Stimulated activated effector memory CD8-positive, alpha-beta T cell treated with anti-CD3 and anti-CD28 coated beads, Interleukin-12 subunit alpha, Interleukin-12 subunit beta, amount 100 ng/mL, for 72 hours (primary cell): ENCODE measurements around the gene PDAP1.

ENCODE experiments used
- ATAC-seq: fragments of 150-1000 bp; cut with Tn5 transposase; 2 replicates; pipeline ENCODE4 v1.10.0; 2021
- DNase-seq, 2 donors: peaks; one replicate each; pipeline ENCODE4 v3.0.0; 2021 to 2022; ENCODE audit warnings: low spot score in 2 of 2
- H3K27ac Mint-ChIP-seq: one replicate; pipeline ENCODE4 v1.8.0; 2022; ENCODE audit warnings: mild to moderate bottlenecking, mixed read lengths
- H3K36me3 Mint-ChIP-seq: one replicate; pipeline ENCODE4 v1.8.0; 2022; ENCODE audit warnings: mild to moderate bottlenecking, mixed read lengths
- H3K4me1 Mint-ChIP-seq: one replicate; pipeline ENCODE4 v1.8.0; 2022; ENCODE audit warnings: mixed read lengths
- H3K4me3 Mint-ChIP-seq: one replicate; pipeline ENCODE4 v1.8.0; 2022; ENCODE audit warnings: mild to moderate bottlenecking, mixed read lengths
- H3K9me3 Mint-ChIP-seq: one replicate; pipeline ENCODE4 v1.8.0; 2022; ENCODE audit warnings: mixed read lengths

Gene PDAP1

DNA sequence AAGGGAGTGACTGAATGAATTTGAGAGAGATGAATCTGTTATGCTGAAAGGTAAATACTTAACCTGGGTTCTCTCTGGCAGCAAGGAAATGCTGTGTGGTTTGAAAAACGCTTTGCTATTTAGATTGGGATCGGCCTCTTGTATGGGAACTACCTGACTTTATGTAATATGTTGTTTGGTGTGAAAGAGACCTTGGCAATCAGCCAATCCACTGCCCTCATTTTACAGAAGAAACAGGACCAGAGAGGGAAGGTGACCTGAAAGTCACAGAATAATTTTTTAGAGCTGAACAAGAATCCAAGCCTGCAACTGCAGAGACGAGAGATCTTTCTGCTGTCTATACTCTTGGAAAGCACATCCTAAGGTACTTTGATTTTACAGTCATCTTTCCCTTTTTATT is 1.4 kb upstream of the PDAP1 start:
- no peak for ATAC-seq
- DNase-seq, result no peak
- H3K9me3 Mint-ChIP-seq, result no peaks in the 10 kb centered on the region
- H3K36me3 Mint-ChIP-seq, result peaks cover 82% of the 10 kb centered on the region
- peaks cover 42% of the 10 kb centered on the region for H3K4me1 Mint-ChIP-seq
- peak overlapping the region; percentile 92 for H3K4me3 Mint-ChIP-seq
- H3K27ac Mint-ChIP-seq, result peak overlapping the region; percentile 95

DNA sequence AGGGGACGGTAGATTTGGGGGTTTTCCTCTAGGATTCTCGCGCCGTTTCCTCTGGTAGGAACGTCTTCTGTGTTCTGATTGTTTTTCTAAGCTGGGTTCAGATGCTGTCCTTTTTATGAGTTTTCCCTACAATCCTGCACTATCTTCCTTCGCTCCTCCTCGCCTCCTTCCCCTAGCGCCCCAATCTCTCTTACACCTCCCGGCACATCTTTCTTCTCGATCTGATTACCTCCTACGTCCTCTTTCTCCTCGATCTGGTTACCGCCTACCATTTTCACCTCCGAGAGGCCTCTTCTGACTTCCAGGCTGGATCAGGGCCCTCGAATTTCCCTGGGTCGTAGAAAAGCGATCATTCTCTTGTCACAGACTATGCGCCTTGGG is 785 bp upstream of the PDAP1 start:
- ATAC-seq, result peak; percentile 22
- H3K4me3 Mint-ChIP-seq, result peak overlapping the region; percentile 92
- peaks cover 82% of the 10 kb centered on the region for H3K36me3 Mint-ChIP-seq
- DNase-seq, result peak in 1 of 2 donors; percentile 62
- peaks cover 45% of the 10 kb centered on the region for H3K4me1 Mint-ChIP-seq
- H3K27ac Mint-ChIP-seq, result peak overlapping the region; percentile 95
- H3K9me3 Mint-ChIP-seq, result no peaks in the 10 kb centered on the region

DNA sequence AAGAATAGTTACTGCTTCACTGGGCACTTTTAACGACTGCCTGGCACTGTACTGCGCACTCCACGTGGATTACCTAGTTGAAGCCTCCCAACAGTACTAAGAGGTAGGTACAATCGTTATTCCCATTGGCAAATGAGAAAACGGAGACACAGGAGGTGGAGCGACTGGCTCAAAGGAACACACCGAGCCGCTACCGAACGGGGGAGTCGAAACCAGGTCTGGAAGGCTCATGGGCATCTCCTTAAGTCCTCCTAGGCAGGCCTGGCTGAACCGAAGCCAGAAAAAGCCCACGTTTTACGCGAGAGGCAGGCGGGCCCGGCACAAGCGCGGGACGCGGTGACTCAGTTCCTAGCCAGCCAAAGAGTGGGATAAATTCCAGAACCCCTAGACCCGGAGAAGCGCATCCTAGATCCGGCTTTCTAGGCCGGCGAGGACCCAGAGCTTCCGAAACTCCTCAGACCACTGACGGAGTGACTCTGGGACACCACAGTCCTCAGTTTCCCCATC is 472 bp downstream of the PDAP1 start:
- H3K4me1 Mint-ChIP-seq, result peaks cover 53% of the 10 kb centered on the region
- peaks cover 82% of the 10 kb centered on the region for H3K36me3 Mint-ChIP-seq
- ATAC-seq (peak; percentile 41), DNase-seq (peak; percentile 26 to 63)
- no peaks in the 10 kb centered on the region for H3K9me3 Mint-ChIP-seq
- H3K27ac Mint-ChIP-seq, result peak overlapping the region; percentile 95
- H3K4me3 Mint-ChIP-seq, result peak overlapping the region; percentile 92

DNA sequence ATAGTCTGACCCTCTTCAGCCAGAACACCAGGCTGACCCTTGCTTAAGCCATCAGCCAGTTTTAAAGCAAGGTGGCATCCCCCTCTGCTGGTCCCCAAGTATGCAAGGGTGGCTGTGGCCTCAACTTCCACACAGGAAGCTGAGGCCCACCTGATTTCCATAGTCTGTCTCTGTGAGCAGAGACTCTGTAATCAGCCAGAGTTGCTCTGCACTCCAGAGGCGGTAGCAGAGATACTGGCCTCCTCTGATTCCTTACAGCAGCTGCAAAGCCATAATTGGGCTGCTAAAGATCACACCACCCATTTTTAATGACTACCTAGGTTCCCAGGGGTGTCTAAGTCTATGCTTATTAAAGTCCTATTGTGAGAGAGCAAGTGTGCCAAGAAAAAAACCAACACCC is 1.8 kb downstream of the PDAP1 start:
- Mint-ChIP-seq H3K27ac (peak overlapping the region; percentile 95), H3K36me3 (peaks cover 82% of the 10 kb centered on the region), H3K4me3 (peak overlapping the region; percentile 92), H3K4me1 (peaks cover 55% of the 10 kb centered on the region), H3K9me3 (no peaks in the 10 kb centered on the region)
- ATAC-seq, result no peak
- no peak for DNase-seq

DNA sequence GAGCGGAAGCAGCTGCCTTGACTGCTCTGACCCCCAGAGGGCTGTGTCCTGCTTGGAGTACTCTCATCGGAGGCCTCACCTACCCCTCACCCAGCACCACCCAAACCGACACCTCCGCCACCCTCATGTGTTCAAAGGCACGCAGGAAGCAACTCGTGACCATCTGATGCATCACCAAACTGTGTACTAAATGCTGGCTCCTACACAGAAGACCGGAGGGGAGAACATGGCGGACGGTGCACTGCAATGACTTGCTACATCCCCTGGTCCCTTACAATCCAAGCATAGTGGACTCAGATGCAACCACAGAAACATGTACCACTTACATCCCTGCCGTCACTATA is 3.4 kb downstream of the PDAP1 start:
- Mint-ChIP-seq H3K27ac (peak overlapping the region; percentile 88), H3K9me3 (no peaks in the 10 kb centered on the region), H3K36me3 (peaks cover 82% of the 10 kb centered on the region), H3K4me3 (no peak overlapping the region), H3K4me1 (peaks cover 56% of the 10 kb centered on the region)
- no peak for DNase-seq
- no peak for ATAC-seq

DNA sequence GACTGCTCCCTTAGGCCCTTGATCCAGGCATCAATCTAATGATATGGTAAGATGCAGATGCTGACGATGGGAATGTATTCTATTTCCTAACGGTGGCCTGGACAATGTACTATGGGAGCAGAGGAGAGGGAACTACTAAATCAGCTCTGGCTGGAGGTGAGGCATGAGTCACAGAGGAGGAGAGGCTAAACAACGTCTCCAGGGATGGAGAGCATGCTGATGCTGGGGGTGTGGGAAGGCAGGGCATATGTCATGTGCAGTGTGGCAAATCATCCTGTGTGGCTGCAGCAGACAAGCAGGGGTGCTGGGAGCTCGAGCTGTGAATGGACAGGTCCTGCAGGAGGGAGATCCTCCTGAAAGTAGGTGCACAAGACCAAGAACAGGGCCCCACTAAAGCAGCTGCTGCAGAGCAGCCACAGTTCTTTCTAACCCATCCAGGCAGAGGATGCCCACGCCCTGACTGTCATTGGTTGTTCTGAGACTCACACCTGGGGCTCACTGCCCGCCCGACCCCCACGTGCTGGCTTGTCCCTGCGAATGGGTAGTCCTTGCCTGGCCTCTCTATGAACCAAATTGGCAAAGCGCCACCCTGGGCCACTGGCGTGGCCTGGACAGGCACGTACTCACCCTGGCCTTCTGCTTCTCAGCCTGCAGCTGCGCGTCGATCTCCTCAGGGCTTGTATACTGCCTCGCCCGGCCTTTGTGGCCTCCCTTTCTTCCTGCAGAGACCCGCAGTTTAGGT is 4.0 kb downstream of the PDAP1 start:
- H3K9me3 Mint-ChIP-seq, result no peaks in the 10 kb centered on the region
- ATAC-seq (no peak), DNase-seq (no peak)
- H3K4me1 Mint-ChIP-seq, result peaks cover 52% of the 10 kb centered on the region
- peaks cover 82% of the 10 kb centered on the region for H3K36me3 Mint-ChIP-seq
- peak overlapping the region; percentile 88 for H3K27ac Mint-ChIP-seq
- no peak overlapping the region for H3K4me3 Mint-ChIP-seq

DNA sequence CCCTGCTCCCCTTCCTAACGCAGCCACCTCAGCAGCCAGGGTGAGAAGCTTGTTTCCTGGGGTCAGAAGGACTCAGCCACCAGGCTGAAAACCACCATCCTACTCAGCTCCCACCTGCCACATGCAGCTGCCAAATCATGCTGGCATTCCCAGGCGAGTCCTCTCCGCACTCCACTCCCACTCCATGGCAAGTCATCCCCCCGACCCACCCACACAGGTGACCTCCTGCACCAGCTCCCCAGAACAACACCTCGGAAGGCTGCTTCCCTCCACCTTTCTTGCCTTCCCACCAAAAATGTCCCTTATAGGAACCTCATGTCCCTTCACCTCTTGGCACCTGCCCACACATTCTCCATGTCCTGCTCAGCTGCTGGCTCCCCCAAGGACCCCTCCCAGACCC is 4.6 kb downstream of the PDAP1 start:
- Mint-ChIP-seq H3K27ac (peak overlapping the region; percentile 88), H3K4me3 (no peak overlapping the region), H3K9me3 (no peaks in the 10 kb centered on the region), H3K4me1 (peaks cover 54% of the 10 kb centered on the region), H3K36me3 (peaks cover 84% of the 10 kb centered on the region)
- DNase-seq (no peak), ATAC-seq (no peak)

DNA sequence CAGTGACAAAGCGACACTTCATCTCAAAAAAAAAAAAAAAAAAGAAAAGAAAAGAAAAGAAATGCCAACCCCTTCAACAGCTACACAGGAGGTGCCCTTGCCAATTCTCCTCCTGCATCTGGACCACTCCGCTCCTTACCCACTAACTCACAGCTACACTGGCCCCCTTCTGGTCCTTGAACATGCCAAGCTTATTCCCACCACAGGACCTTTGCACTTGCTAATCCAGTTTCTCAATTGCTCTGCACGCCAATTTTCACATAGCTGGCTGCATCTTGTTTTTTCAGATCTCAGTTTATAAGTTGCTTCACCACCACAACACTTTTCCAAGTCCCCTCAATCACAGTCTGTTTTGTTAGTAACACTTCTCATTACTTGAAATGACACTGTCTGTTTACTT is 5.5 kb downstream of the PDAP1 start:
- no peak for ATAC-seq
- H3K9me3 Mint-ChIP-seq, result no peaks in the 10 kb centered on the region
- peaks cover 62% of the 10 kb centered on the region for H3K4me1 Mint-ChIP-seq
- no peak for DNase-seq
- H3K4me3 Mint-ChIP-seq, result no peak overlapping the region
- peaks cover 84% of the 10 kb centered on the region for H3K36me3 Mint-ChIP-seq
- peak overlapping the region; percentile 88 for H3K27ac Mint-ChIP-seq

DNA sequence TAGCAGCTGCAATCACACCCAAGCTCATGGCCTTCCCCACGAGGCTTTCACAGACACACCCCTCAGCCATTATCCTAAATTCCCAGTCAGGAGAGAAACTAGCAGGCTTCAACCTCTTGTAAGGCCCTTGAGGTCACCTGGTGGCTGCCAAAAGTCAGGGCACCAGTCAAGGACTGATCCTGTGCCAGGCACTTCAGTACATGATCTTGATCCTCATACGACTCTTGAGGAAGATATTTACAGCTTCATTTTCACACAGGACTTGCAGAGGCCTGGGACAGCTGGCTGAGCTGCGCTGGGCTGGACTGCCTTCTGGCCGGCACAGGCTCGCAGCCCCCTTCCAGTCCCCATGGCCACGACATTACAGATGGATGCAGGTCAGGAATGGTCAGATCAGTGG is 8.8 kb downstream of the PDAP1 start:
- Mint-ChIP-seq H3K27ac (peak overlapping the region; percentile 92), H3K4me3 (no peak overlapping the region), H3K9me3 (no peaks in the 10 kb centered on the region), H3K4me1 (peaks cover 47% of the 10 kb centered on the region), H3K36me3 (peaks cover 100% of the 10 kb centered on the region)
- ATAC-seq, result no peak
- DNase-seq, result no peak

DNA sequence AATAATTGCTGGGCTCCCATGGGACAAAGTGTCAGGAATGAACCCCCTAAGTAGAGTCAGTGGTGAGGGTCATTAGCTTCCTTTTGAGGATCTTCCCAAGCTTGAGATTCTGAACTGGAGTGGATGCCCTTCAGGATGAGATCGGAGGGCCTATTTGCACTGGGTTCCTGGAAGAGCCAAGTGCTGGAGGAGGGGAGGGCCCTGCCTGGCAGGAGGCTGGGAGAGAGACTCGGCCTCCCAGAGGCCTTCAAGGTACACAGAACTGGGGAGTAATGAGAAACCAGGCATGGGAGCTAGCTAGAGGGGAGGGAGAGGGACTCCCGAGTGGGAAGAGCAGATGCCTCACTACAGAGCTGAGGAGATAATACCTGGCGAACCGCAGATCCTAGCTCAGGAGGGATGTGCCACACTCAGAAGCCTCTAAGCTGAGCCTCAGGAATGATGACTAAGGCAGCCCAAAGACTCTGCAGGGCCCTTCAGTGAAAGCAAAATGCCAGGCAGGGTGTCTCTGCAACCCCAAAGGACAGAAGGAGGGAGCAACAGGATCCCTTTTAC is 9.4 kb downstream of the PDAP1 start:
- peaks cover 46% of the 10 kb centered on the region for H3K4me1 Mint-ChIP-seq
- ATAC-seq (no peak), DNase-seq (no peak)
- peak overlapping the region; percentile 92 for H3K27ac Mint-ChIP-seq
- H3K9me3 Mint-ChIP-seq, result no peaks in the 10 kb centered on the region
- H3K4me3 Mint-ChIP-seq, result no peak overlapping the region
- peaks cover 100% of the 10 kb centered on the region for H3K36me3 Mint-ChIP-seq

DNA sequence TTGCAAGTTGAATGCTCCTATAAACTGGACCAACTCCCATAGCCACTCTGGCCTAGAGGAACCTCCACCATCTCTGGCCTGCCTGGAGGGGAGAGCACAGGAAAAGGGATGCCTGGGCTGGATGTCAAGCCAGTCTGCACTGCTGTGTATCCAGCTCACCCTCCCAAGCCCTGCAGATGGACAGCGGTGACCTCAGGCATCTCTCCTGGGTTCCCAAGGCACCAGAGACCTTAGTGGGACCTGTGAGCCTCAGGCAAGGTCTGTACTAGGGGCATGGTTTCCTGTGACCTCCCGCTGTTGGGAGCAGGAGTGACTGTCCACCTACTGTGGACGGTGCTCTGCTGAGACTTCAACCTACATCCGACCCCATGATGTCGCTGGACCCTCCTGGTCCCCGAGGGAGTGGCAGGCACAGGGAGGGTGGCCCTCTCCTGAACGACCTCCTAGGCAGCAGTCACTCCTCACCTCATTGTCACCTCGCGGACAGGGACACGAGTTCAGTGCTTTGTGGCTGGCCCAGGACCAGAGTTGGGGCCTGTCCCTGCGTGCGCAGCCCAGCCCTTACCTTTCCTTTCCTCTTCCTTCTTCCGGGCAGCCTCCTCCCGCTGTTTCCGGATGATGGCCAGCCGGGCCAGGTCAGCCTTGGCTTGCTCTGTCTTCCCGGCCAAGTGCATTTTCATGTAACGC is 11.0 kb downstream of the PDAP1 start:
- no peak for ATAC-seq
- peak overlapping the region; percentile 92 for H3K27ac Mint-ChIP-seq
- H3K4me1 Mint-ChIP-seq, result peaks cover 48% of the 10 kb centered on the region
- no peak for DNase-seq
- no peaks in the 10 kb centered on the region for H3K9me3 Mint-ChIP-seq
- H3K36me3 Mint-ChIP-seq, result peaks cover 100% of the 10 kb centered on the region
- H3K4me3 Mint-ChIP-seq, result no peak overlapping the region

DNA sequence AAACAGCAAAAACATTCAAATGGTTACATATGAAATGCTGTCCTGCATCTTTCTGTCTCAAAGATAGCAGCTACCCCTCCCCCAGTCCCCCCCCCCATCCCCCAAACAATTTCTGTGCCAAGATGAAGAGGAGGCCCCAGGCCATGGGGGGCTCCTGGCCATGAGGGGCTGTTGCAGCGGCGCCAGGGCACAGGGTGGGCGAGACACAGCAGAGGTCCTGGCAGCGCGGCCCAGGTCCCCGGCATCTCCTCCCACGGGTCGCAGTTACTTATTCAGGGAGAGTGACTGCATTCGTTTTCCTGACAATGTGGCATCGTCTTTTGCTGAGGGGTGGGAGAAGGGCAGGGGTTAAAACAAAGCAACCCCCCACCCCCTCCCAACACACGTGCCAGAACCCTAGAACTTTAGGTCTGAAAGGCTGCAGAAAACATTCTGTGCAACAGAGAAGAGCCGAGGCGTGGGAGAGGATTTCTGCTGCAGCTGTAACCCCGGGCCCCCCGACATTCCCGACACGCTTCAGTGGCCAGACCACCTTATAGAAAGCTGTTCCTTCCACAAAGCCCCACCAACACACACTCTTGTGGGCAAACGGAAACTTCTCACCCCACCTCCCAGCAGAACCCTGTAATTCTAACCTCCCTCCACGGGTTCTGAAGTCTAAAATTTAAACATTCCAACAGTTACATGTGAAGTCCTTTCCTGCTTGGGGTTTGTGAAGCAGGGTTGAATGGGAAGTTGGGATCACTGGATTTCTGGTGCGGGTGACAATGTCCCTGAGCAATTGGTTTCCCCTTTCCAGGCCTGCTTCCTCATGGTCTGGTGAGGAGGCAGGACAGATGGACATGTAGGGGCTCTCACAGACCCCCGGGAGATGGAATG is 11.7 kb downstream of the PDAP1 start:
- Mint-ChIP-seq H3K9me3 (no peaks in the 10 kb centered on the region), H3K4me3 (no peak overlapping the region), H3K36me3 (peaks cover 100% of the 10 kb centered on the region), H3K27ac (peak overlapping the region; percentile 92), H3K4me1 (peaks cover 49% of the 10 kb centered on the region)
- no peak for ATAC-seq
- no peak for DNase-seq

DNA sequence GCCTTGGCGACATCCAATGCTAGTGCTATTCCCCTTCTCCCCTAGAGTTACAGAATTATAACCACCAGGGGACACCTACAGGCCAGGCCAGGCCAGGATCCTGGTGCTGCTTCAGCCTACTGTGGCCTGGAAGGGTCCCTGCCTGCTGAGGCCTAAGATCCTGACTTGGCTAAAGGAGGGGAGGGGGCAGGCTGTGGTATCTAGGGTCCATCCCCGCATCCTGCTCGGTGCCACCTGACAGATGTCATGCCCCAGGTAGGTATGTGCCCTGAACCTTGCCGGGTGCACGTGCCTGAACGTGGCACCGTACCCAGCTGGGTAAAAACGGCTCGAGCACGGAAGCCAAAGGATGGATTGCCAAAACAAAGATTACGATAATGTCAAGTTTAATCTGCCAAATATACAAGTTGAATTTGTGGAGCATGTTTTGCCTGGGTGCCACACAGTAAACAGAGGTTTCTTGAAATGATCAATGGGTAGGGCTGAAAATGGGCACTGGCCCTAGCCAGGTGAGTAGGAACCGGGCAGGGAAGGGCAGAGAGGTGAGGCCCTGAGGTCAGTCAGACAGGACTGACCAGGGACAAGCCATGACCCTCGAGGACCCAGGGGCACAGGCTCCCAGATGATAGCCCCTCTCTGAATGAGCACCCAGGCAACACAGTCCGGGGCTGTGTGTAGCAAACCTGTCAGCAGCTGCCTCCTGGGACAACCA is 12.6 kb downstream of the PDAP1 start:
- ATAC-seq (no peak), DNase-seq (no peak)
- Mint-ChIP-seq H3K4me1 (peaks cover 41% of the 10 kb centered on the region), H3K9me3 (no peaks in the 10 kb centered on the region), H3K4me3 (no peak overlapping the region), H3K27ac (peak overlapping the region; percentile 64), H3K36me3 (peaks cover 100% of the 10 kb centered on the region)

DNA sequence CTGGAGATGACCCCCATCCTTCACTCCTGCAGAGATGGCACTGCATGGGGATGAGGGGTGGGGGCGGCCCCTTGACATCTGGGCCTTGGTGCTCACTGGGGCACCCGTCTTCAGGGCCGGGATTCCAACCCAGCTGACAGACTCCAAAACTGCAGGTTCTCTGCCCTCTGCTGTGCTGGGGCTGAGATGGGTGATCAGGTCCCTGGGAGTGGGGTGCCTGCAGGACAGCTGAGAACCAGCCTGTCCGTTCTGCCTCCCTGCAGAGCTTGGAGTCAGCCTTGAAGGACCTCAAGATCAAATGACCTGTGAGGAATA is 14.3 kb downstream of the PDAP1 start:
- ATAC-seq, result no peak
- peak overlapping the region; percentile 84 for H3K27ac Mint-ChIP-seq
- H3K36me3 Mint-ChIP-seq, result peaks cover 100% of the 10 kb centered on the region
- no peak for DNase-seq
- H3K4me1 Mint-ChIP-seq, result peaks cover 36% of the 10 kb centered on the region
- H3K9me3 Mint-ChIP-seq, result no peaks in the 10 kb centered on the region
- H3K4me3 Mint-ChIP-seq, result peak overlapping the region; percentile 59
